D721Med (cell line): ENCODE results near the gene PRKCD.

ENCODE experiments used
- DNase-seq: peaks from one replicate; pipeline ENCODE4 v3.0.0; 2011; ENCODE audit warnings: low spot score; ENCODE audit not compliant: insufficient read length
- FAIRE-seq: peaks from 2 replicates; lab custom pipeline; 2011; peaks lifted over from hg19 to GRCh38; lab: Jason Lieb, UNC
- TF ChIP-seq, protein P1 (sequence below): IDR thresholded peaks from 2 replicates; pipeline ENCODE4 v1.5.1; 2012; ENCODE audit warnings: mild to moderate bottlenecking, control low read depth; ENCODE audit not compliant: insufficient read depth; ENCODE audit errors: missing control alignments

PRKCD gene

DNA sequence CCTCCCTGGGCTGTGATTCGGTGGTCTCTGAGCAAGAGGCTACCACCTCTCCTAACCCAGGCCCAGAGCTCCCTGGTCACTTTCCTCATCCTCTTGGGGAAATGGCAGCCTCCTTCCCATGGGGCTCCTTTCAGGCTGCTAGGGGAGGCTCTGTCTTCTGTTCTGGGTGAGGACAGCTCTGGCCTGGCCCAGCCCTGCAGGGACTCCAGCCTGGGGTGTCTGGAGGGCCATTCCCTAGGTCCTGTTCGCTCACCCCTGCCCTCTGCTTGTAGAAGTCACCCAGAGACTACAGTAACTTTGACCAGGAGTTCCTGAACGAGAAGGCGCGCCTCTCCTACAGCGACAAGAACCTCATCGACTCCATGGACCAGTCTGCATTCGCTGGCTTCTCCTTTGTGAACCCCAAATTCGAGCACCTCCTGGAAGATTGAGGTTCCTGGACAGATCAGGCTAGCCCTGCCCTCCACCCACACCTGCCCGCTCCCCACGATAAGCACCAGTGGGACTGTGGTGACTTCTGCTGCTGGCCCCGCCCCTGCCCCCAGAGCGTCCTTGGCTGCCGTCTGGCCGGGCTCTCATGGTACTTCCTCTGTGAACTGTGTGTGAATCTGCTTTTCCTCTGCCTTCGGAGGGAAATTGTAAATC is 30.9 kb downstream of the PRKCD start:
- no peak for FAIRE-seq
- no peak for DNase-seq
- TF ChIP-seq, protein P1, sequence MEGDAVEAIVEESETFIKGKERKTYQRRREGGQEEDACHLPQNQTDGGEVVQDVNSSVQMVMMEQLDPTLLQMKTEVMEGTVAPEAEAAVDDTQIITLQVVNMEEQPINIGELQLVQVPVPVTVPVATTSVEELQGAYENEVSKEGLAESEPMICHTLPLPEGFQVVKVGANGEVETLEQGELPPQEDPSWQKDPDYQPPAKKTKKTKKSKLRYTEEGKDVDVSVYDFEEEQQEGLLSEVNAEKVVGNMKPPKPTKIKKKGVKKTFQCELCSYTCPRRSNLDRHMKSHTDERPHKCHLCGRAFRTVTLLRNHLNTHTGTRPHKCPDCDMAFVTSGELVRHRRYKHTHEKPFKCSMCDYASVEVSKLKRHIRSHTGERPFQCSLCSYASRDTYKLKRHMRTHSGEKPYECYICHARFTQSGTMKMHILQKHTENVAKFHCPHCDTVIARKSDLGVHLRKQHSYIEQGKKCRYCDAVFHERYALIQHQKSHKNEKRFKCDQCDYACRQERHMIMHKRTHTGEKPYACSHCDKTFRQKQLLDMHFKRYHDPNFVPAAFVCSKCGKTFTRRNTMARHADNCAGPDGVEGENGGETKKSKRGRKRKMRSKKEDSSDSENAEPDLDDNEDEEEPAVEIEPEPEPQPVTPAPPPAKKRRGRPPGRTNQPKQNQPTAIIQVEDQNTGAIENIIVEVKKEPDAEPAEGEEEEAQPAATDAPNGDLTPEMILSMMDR, result no peak

DNA sequence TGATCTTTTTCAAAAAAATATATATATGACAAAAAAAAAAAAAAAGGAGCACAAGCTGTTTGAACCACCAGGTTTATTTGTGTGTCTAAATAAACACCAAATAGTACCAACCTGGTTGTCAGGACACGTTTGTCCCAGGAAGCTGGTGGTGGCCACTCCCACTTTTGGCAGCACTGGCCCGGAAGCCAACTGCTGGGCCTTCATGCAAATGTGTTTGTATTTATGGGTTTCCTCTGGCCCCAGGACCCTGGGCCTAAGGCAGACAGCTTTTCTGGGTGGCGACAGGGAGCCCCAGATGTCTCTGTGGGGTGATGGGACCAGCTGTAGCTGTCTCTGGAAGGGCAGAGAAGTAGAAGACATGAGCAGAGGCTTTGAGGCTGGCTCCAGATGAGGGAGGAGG is 31.6 kb downstream of the PRKCD start:
- FAIRE-seq (no peak), DNase-seq (no peak)
- TF ChIP-seq, protein P1, result no peak

DNA sequence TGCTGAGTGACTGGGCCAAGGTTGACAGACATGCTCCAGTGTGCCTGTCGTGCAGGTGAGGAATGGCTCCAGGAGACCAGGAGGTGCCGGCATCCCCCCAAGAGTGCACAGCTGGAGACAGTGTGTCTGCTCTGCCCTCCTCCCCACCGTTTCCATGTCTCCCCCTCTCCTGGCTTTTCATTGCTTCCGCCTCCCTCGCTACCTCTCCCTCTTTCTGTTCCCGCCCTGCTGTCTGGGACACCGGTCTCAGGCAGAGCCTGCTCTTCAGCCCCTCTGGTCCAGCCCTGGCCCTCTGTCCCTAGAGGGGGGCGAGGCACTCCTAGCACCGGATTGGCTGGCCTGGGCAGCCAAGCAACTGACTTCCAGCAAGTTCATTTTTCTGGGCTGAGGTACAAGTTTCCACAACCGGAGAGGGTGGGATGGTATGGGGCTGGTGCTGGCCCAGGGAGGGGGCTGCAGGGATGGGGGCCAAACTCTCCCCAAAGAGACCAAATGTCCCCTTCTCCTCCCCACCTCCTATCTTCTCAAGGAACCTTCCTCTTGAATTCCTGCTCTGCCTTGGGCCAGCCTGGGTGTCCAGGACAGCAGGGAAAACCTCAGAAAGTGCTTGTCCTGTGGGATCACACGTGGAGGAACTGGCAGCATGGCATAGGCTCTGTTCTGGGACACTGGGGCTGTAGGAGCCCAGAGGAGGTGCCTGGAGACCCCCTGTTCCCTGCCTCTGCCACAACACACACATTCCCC is 32.6 kb downstream of the PRKCD start:
- FAIRE-seq, result no peak
- TF ChIP-seq, protein P1, result no peak
- no peak for DNase-seq

DNA sequence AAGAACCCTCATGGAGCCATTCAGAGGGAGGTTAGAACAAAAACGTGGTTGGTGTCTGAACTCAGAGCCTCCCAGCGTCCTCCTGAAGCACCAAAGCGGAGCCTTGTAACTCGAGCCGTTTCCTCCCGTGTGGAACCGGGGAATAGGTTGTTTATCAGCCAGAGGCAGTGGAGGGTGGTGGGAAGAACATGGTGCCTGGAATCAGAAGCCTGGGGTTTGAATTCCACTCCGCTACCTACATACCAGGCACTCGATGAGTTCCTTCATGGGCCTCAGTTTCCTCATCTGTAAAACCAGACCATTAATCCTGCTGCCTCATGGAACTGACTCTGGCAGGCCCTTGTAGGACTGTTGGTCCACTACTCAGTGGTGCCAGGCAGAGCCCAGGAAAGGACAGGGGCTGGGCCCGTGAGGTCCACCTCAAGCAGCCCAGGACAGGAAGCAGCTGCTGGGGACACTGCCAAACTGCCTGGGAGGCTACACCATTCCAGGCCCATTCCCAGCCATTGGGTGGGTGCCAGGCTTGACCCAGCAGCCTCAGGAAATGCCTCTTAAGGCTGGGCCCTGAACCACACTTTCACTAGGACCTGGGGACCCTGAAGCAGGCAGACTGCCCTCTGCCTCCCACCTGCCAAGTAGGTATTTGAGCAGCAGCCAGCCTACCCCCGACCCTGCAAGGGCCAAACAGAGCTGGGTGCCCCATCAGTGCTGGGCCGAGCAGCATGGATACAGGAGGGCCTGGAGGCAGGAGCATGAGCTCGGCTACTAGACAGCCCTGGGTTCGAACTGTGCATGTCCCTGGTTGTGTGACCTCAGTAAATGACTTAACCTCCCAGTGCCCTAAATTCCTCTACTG is 33.4 kb downstream of the PRKCD start:
- FAIRE-seq, result no peak
- DNase-seq, result no peak
- TF ChIP-seq, protein P1, result no peak

DNA sequence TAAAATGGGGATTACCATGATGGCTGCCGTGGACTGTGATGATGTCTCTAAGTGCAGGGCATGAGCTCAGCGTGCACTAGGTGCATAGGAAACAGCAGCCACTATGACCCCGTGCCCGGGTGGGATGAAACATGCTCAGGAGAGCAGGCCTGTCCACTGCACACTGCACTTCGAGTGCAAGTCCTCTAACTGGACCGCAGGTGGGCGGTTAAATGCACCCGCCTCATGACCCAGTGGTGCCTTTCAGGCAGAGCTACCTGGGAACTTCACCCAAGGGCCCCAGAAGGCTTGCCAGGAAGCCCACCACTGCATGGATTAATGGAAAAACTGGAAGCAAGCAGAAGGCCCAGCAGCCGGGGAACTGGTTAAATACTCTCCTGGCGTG is 34.0 kb downstream of the PRKCD start:
- DNase-seq (no peak), FAIRE-seq (no peak)
- TF ChIP-seq, protein P1, result no peak

DNA sequence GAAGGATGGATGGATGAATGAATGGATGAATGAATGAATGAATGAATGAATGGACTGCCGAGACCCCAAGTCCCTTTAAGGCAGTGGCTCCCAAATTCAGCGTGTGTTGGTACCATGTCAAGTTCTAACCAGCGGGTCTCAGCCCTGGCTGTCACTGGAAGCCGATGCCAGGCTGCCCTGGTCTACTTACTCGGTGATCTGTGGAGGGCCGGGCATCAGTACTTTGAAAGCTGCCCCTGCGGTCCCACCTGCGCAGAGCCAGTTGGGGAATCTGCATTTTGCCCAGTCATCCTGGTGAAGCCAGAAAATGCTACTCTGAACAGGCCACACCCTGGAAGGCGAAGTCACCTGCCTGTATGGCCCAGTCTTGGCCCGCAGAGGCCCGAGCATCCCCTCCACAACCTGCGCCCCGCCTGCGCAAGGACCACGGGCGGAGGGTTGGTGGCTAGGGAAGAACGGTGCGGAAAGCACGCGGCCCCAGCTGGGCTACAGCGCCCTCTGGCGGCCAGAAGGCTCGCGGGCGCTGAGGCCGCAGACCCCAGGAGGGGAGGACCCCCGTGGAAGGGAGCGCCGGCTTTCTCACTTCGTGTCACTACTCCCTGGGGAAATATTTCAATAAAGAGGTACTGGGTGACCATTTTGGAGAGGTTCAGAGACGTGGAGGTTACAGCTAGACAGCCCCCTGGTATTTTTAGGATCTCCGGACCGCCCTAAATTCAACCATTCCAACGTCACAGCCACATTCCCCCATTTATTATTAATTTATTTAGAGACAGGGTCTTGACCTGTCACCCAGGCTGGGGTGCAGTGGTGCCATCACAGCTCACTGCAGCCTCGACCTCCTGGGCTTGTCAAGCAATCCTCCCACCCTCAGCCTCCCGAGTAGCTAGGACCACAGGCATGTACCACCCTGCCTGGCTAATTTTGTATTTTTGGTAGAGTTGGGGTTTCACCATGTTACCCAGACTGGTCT is 34.9 kb downstream of the PRKCD start:
- DNase-seq (peak; percentile 63), FAIRE-seq (no peak)
- TF ChIP-seq, protein P1, result peak; percentile 84
